GM21423 (cell line): ENCODE results near the gene KIFC1.
A peak's percentile ranks its signal among the peaks of the same experiment; 100 is the strongest.
"Not testable (repeated sequence)": the region's sequence is repeated elsewhere in the genome, so short reads cannot be mapped to it uniquely, and the experiment has no call there.

Source experiments
- ATAC-seq: cut with Tn5 transposase; IDR thresholded peaks from one replicate; pipeline ENCODE4 v1.9.1; 2021; ENCODE audit warnings: mild to moderate bottlenecking, moderate library complexity; ENCODE audit not compliant: unreplicated experiment

KIFC1 gene

GRCh38 chr6:33391278-33391921, at the start of gene KIFC1:
Gene KIFC1, plus strand, starts transcription at chr6:33391823. Its CDS starts 163 bp downstream, at chr6:33391986.
- ATAC-seq = peak; percentile 86

- ATAC-seq = not testable (repeated sequence)
Observed at GRCh38 chr6:33343606-33343952, 48.0 kb upstream of the KIFC1 start.

- peak; percentile 55 for ATAC-seq
Observed at GRCh38 chr6:33343953-33344611, 47.5 kb upstream of the KIFC1 start.

GRCh38 chr6:33344701-33345697, 46.6 kb upstream of the KIFC1 start:
- no peak for ATAC-seq

GRCh38 chr6:33346972-33347371, 44.7 kb upstream of the KIFC1 start:
- ATAC-seq = not testable (repeated sequence)

- no peak for ATAC-seq
Observed at GRCh38 chr6:33347816-33348215, 43.8 kb upstream of the KIFC1 start.

GRCh38 chr6:33355860-33356259, 35.8 kb upstream of the KIFC1 start:
- not testable (repeated sequence) for ATAC-seq

- ATAC-seq = no peak
Observed at GRCh38 chr6:33356295-33356694, 35.3 kb upstream of the KIFC1 start.

- ATAC-seq = not testable (repeated sequence)
Observed at GRCh38 chr6:33357160-33357871, 34.3 kb upstream of the KIFC1 start.

GRCh38 chr6:33359331-33359730, 32.3 kb upstream of the KIFC1 start:
- no peak for ATAC-seq

- not testable (repeated sequence) for ATAC-seq
Observed at GRCh38 chr6:33363486-33363885, 28.1 kb upstream of the KIFC1 start.

- ATAC-seq = not testable (repeated sequence)
Observed at GRCh38 chr6:33364475-33365205, 27.0 kb upstream of the KIFC1 start.

- not testable (repeated sequence) for ATAC-seq
Observed at GRCh38 chr6:33365206-33365971, 26.2 kb upstream of the KIFC1 start.

- no peak for ATAC-seq
Observed at GRCh38 chr6:33367009-33367714, 24.5 kb upstream of the KIFC1 start.

GRCh38 chr6:33367715-33368025, 24.0 kb upstream of the KIFC1 start:
- ATAC-seq = not testable (repeated sequence)

GRCh38 chr6:33371901-33372300, 19.7 kb upstream of the KIFC1 start:
- not testable (repeated sequence) for ATAC-seq

GRCh38 chr6:33372526-33373123, 19.0 kb upstream of the KIFC1 start:
- no peak for ATAC-seq
